ENCODE results near the gene MPZL1.

Gene MPZL1

DNA sequence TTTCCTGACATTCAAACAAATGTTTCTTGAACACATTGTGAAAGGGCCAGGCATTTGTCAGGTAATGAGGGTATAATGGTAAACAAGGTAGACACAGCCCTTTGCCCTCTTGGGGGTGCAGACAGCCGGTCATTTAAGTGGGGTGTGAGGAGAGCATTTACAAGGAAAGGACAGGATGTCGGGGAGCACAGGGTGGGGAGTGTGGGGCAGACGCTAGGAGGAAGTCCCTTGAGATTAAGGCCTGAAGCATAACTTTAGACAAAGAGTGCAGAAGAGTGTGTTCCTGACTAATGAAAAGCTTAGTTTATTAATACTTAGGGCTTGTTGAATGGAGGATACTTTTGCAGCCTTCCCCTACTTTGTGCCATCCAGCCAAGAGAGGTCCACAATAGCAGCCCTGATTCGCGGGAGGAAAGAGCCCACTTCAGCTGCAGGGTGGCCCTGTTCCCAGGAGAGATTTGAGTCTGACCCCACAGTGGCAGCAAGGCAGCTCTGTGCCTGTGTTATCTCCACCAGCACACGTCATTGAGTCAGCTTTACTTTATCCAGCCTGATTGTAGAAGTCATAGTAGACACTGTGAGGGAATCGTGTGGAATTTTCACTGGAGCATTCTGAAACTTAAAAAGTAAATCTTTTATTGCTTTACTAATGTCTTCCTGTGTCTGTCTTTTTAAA is 35.1 kb downstream of the MPZL1 start:
- peak; percentile 37 for ATAC-seq
- no peak for TF ChIP-seq ESRRG (CRISPR knock-in tag; IDR thresholded peaks at IDR 0.05)
- TF ChIP-seq ZC3H10 (CRISPR knock-in tag; IDR thresholded peaks at IDR 0.05) = no peak
- no peak for TF ChIP-seq ISL1 (CRISPR knock-in tag; IDR thresholded peaks at IDR 0.05)
- TF ChIP-seq ZNF8 (CRISPR knock-in tag; IDR thresholded peaks at IDR 0.05) = no peak
- TF ChIP-seq TCF4 (CRISPR knock-in tag; IDR thresholded peaks at IDR 0.05; ENCODE audit: borderline replicate concordance) = no peak
- TF ChIP-seq ZNF565 (CRISPR knock-in tag; conservative IDR thresholded peaks at IDR 0.05; ENCODE audit: low read depth) = no peak
- TF ChIP-seq PPARA (CRISPR knock-in tag; IDR thresholded peaks at IDR 0.05; ENCODE audit: borderline replicate concordance) = no peak
- TF ChIP-seq, protein P1, sequence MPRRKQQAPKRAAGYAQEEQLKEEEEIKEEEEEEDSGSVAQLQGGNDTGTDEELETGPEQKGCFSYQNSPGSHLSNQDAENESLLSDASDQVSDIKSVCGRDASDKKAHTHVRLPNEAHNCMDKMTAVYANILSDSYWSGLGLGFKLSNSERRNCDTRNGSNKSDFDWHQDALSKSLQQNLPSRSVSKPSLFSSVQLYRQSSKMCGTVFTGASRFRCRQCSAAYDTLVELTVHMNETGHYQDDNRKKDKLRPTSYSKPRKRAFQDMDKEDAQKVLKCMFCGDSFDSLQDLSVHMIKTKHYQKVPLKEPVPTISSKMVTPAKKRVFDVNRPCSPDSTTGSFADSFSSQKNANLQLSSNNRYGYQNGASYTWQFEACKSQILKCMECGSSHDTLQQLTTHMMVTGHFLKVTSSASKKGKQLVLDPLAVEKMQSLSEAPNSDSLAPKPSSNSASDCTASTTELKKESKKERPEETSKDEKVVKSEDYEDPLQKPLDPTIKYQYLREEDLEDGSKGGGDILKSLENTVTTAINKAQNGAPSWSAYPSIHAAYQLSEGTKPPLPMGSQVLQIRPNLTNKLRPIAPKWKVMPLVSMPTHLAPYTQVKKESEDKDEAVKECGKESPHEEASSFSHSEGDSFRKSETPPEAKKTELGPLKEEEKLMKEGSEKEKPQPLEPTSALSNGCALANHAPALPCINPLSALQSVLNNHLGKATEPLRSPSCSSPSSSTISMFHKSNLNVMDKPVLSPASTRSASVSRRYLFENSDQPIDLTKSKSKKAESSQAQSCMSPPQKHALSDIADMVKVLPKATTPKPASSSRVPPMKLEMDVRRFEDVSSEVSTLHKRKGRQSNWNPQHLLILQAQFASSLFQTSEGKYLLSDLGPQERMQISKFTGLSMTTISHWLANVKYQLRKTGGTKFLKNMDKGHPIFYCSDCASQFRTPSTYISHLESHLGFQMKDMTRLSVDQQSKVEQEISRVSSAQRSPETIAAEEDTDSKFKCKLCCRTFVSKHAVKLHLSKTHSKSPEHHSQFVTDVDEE (CRISPR knock-in tag; IDR thresholded peaks at IDR 0.05) = no peak
- no peak for TF ChIP-seq ZFP30 (CRISPR knock-in tag; IDR thresholded peaks at IDR 0.05)
- no peak for TF ChIP-seq ARNTL (CRISPR knock-in tag; IDR thresholded peaks at IDR 0.05; ENCODE audit: borderline replicate concordance, low read depth)
- TF ChIP-seq, protein P2, sequence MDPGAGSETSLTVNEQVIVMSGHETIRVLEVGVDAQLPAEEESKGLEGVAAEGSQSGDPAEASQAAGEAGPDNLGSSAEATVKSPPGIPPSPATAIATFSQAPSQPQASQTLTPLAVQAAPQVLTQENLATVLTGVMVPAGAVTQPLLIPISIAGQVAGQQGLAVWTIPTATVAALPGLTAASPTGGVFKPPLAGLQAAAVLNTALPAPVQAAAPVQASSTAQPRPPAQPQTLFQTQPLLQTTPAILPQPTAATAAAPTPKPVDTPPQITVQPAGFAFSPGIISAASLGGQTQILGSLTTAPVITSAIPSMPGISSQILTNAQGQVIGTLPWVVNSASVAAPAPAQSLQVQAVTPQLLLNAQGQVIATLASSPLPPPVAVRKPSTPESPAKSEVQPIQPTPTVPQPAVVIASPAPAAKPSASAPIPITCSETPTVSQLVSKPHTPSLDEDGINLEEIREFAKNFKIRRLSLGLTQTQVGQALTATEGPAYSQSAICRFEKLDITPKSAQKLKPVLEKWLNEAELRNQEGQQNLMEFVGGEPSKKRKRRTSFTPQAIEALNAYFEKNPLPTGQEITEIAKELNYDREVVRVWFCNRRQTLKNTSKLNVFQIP (CRISPR knock-in tag; IDR thresholded peaks at IDR 0.05; ENCODE audit: borderline replicate concordance, low read depth) = no peak
- TF ChIP-seq, protein P3, sequence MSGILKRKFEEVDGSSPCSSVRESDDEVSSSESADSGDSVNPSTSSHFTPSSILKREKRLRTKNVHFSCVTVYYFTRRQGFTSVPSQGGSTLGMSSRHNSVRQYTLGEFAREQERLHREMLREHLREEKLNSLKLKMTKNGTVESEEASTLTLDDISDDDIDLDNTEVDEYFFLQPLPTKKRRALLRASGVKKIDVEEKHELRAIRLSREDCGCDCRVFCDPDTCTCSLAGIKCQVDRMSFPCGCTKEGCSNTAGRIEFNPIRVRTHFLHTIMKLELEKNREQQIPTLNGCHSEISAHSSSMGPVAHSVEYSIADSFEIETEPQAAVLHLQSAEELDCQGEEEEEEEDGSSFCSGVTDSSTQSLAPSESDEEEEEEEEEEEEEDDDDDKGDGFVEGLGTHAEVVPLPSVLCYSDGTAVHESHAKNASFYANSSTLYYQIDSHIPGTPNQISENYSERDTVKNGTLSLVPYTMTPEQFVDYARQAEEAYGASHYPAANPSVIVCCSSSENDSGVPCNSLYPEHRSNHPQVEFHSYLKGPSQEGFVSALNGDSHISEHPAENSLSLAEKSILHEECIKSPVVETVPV (CRISPR knock-in tag; IDR thresholded peaks at IDR 0.05) = no peak
- no peak for TF ChIP-seq TOX (CRISPR knock-in tag; IDR thresholded peaks at IDR 0.05; ENCODE audit: borderline replicate concordance)
- TF ChIP-seq, protein P4, sequence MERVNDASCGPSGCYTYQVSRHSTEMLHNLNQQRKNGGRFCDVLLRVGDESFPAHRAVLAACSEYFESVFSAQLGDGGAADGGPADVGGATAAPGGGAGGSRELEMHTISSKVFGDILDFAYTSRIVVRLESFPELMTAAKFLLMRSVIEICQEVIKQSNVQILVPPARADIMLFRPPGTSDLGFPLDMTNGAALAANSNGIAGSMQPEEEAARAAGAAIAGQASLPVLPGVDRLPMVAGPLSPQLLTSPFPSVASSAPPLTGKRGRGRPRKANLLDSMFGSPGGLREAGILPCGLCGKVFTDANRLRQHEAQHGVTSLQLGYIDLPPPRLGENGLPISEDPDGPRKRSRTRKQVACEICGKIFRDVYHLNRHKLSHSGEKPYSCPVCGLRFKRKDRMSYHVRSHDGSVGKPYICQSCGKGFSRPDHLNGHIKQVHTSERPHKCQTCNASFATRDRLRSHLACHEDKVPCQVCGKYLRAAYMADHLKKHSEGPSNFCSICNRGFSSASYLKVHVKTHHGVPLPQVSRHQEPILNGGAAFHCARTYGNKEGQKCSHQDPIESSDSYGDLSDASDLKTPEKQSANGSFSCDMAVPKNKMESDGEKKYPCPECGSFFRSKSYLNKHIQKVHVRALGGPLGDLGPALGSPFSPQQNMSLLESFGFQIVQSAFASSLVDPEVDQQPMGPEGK (CRISPR knock-in tag; IDR thresholded peaks at IDR 0.05; ENCODE audit: borderline replicate concordance) = no peak
- TF ChIP-seq CSDC2 (CRISPR knock-in tag; IDR thresholded peaks at IDR 0.05) = no peak
- TF ChIP-seq SNAI2 (CRISPR knock-in tag; IDR thresholded peaks at IDR 0.05) = no peak
- TF ChIP-seq ZNF70 (CRISPR knock-in tag; IDR thresholded peaks at IDR 0.05) = no peak
- TF ChIP-seq GLIS3 (CRISPR knock-in tag; IDR thresholded peaks at IDR 0.05) = no peak
- TF ChIP-seq, protein P5, sequence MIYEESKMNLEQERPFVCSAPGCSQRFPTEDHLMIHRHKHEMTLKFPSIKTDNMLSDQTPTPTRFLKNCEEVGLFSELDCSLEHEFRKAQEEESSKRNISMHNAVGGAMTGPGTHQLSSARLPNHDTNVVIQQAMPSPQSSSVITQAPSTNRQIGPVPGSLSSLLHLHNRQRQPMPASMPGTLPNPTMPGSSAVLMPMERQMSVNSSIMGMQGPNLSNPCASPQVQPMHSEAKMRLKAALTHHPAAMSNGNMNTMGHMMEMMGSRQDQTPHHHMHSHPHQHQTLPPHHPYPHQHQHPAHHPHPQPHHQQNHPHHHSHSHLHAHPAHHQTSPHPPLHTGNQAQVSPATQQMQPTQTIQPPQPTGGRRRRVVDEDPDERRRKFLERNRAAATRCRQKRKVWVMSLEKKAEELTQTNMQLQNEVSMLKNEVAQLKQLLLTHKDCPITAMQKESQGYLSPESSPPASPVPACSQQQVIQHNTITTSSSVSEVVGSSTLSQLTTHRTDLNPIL (CRISPR knock-in tag; IDR thresholded peaks at IDR 0.05; ENCODE audit: low read depth) = no peak

DNA sequence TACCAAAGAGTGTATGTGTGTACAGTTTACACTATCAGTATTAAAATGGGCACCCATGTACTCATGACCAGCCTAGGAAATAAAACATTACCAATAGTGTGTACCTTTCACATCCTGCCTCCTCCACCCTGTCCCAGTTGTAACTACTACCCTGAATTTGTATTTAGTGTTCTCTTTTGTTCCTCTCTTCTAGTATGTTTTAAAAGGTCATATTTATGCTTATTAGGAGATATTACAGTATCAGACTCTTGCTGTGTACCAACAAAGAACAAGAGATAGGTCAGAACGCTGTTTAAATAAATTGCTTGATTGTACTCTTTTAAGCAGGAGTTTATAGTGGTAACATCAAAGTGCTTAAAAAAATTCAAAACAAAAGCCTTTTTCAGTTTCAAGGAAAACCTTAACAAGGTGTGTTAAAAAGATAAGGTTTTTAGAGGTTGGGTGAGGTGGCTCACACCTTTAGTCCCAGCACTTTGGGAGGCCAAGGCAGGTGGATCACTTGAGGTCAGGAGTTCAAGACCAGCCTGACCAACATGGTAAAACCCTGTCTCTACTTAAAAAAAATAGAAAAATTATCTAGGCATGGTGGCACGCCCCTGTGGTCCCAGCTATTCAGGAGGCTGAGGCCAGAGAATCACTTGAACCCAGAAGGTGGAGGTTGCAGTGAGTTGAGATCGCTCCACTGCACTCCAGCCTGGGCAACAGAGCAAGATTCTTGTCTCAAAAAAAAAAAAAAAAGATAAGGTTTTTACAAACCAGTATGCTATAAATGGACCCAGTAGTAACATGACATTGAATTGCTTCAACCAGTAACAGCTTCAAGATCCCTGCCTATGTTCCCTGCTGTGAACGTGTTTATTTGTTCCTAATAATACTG is 35.9 kb downstream of the MPZL1 start:
- no peak for TF ChIP-seq ARNTL (CRISPR knock-in tag; IDR thresholded peaks at IDR 0.05; ENCODE audit: borderline replicate concordance, low read depth)
- no peak for TF ChIP-seq RARB (CRISPR knock-in tag; IDR thresholded peaks at IDR 0.05)
- TF ChIP-seq PPARA (CRISPR knock-in tag; IDR thresholded peaks at IDR 0.05; ENCODE audit: borderline replicate concordance) = no peak
- TF ChIP-seq ZC3H10 (CRISPR knock-in tag; IDR thresholded peaks at IDR 0.05) = no peak
- TF ChIP-seq ZNF70 (CRISPR knock-in tag; IDR thresholded peaks at IDR 0.05) = no peak
- TF ChIP-seq ISL1 (CRISPR knock-in tag; IDR thresholded peaks at IDR 0.05) = no peak
- TF ChIP-seq, protein P4 (CRISPR knock-in tag; IDR thresholded peaks at IDR 0.05; ENCODE audit: borderline replicate concordance) = no peak
- no peak for TF ChIP-seq ZFP3 (CRISPR knock-in tag; IDR thresholded peaks at IDR 0.05)
- TF ChIP-seq ZNF565 (CRISPR knock-in tag; conservative IDR thresholded peaks at IDR 0.05; ENCODE audit: low read depth) = no peak
- no peak for TF ChIP-seq SNAI2 (CRISPR knock-in tag; IDR thresholded peaks at IDR 0.05)
- no peak for ATAC-seq
